ENCODE data around the gene CDKAL1. TPM values are rescaled to one million over a fixed set of nuclear protein-coding genes. Genes with fewer than 3 reads are reported as not detected.
"Not testable (repeated sequence)": the region's sequence is repeated elsewhere in the genome, so short reads cannot be mapped to it uniquely, and the experiment has no call there.

Gene CDKAL1
- total and polyA plus RNA-seq, 10 donors, result 4.8 to 26.9 (median 20.1) TPM

DNA sequence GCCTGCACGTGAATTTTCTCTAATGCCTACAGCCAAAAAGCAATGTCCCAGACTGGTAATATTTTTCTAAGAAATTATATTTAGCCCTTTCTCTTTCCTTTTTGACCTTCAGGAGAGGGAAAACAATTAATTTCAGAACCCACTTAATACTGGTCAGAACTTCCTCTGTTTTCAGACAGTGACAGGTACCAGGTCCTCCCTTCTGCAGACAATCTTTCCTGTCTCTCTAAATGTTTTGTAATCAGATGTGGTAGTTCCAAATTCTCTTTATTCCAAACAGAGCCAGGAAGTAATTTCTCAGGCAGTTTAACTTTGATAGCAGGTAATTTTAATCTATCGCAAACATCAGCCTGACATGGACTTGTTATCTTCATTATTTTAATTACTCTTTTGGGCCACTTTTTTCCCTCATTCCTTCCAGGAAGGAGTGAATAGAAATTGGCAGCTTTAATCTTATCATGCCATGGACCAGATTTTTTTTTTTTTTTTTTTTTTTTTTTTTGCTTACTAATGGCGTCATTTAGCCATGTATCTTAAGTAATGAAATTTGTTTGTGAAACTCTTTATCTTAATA, 710.7 kb downstream of the CDKAL1 start:
- TF ChIP-seq, protein P1, sequence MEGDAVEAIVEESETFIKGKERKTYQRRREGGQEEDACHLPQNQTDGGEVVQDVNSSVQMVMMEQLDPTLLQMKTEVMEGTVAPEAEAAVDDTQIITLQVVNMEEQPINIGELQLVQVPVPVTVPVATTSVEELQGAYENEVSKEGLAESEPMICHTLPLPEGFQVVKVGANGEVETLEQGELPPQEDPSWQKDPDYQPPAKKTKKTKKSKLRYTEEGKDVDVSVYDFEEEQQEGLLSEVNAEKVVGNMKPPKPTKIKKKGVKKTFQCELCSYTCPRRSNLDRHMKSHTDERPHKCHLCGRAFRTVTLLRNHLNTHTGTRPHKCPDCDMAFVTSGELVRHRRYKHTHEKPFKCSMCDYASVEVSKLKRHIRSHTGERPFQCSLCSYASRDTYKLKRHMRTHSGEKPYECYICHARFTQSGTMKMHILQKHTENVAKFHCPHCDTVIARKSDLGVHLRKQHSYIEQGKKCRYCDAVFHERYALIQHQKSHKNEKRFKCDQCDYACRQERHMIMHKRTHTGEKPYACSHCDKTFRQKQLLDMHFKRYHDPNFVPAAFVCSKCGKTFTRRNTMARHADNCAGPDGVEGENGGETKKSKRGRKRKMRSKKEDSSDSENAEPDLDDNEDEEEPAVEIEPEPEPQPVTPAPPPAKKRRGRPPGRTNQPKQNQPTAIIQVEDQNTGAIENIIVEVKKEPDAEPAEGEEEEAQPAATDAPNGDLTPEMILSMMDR (IDR thresholded peaks at IDR 0.05 in 8 of 11, conservative IDR thresholded peaks at IDR 0.05 in 3 of 11), result no peak
- TF ChIP-seq POLR2AphosphoS5 (IDR thresholded peaks at IDR 0.05) (no peak), POLR2A (IDR thresholded peaks at IDR 0.05) (no peak)
- Histone ChIP-seq H3K4me3 (no peak overlapping the region), H3K27ac (no peak overlapping the region), H3K9me3 (peaks cover 0 to 10% (median 3%) of the 10 kb centered on the region in 8 donors), H3K4me1 (no peaks in the 10 kb centered on the region), H3K27me3 (replicated peaks in 1 of 7) (no peaks in the 10 kb centered on the region), H3K36me3 (no peaks in the 10 kb centered on the region)
- intact Hi-C loops (cut with DNase I; ENCODE audit: low total_unique reads), result no loop called here
- WGBS, 5 donors, result 57 to 77% (median 68%) methylated on average over 3 of the region's 3 CpGs
- DNase-seq, result no peak

DNA sequence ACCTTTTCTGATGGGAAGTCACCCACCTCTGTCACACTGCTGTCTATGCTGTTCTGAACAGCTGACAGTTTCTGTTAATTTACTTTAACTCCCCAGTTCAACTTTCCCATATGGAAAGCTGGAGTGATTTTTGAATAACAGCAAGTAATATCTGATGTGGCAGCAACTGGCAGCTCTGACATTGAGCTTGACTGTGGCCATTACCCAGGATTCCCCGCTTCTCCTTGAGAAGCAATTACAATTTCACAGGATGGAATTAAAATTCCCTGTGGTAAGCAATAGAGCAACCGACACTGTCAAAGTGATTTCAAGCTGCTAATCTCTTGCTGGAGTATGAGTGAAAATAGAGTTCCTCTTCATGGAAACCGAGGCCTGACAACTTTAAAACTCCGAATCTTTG, 711.2 kb downstream of the CDKAL1 start:
- H3K36me3 ChIP-seq, result no peaks in the 10 kb centered on the region
- 85 to 96% (median 94%) methylated on average over 4 of the region's 4 CpGs for WGBS, 5 donors
- intact Hi-C loops (cut with DNase I; ENCODE audit: low total_unique reads), result no loop called here

DNA sequence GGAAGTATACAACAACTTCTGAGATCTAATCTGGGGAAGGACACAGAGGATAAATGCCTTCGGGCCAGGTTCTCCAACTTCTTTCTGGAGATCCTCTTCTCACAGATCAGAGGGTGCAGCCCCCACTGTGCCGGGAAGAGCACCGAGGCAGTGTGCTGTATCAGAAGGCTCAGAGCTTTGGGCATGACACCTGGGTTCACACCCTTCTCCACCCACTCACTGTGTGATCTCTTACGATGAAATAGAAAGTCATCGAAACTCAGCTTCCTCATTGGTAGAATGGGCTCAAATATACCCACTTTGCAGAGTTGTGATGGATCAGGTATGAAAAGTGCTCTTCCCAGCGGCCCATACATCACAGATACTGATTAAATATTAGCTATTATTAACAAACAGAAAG, 711.8 kb downstream of the CDKAL1 start:
- Histone ChIP-seq H3K4me1 (no peaks in the 10 kb centered on the region), H3K36me3 (no peaks in the 10 kb centered on the region), H3K27ac (no peak overlapping the region), H3K9me3 (peaks cover 0 to 12% (median 0%) of the 10 kb centered on the region in 8 donors), H3K27me3 (replicated peaks in 1 of 7) (no peaks in the 10 kb centered on the region), H3K4me3 (no peak overlapping the region)
- TF ChIP-seq, protein P1 (IDR thresholded peaks at IDR 0.05 in 8 of 11, conservative IDR thresholded peaks at IDR 0.05 in 3 of 11), result no peak
- TF ChIP-seq POLR2AphosphoS5 (IDR thresholded peaks at IDR 0.05) (no peak), POLR2A (IDR thresholded peaks at IDR 0.05) (no peak)
- 70 to 81% (median 77%) methylated on average over 6 of the region's 6 CpGs for WGBS, 5 donors
- intact Hi-C loops (cut with DNase I; ENCODE audit: low total_unique reads), result no loop called here
- DNase-seq, result no peak

More for the DNA sequence above, 711.2 kb downstream of the CDKAL1 start:
- H3K27me3 ChIP-seq (replicated peaks in 1 of 7), result no peaks in the 10 kb centered on the region
- no peak overlapping the region for H3K27ac ChIP-seq
- TF ChIP-seq, protein P1 (IDR thresholded peaks at IDR 0.05 in 8 of 11, conservative IDR thresholded peaks at IDR 0.05 in 3 of 11), result no peak
- no peak for TF ChIP-seq POLR2A (IDR thresholded peaks at IDR 0.05)
- TF ChIP-seq POLR2AphosphoS5 (IDR thresholded peaks at IDR 0.05), result no peak
- no peak overlapping the region for H3K4me3 ChIP-seq
- no peaks in the 10 kb centered on the region for H3K4me1 ChIP-seq
- peaks cover 0 to 10% (median 0%) of the 10 kb centered on the region in 8 donors for H3K9me3 ChIP-seq
- no peak for DNase-seq

DNA sequence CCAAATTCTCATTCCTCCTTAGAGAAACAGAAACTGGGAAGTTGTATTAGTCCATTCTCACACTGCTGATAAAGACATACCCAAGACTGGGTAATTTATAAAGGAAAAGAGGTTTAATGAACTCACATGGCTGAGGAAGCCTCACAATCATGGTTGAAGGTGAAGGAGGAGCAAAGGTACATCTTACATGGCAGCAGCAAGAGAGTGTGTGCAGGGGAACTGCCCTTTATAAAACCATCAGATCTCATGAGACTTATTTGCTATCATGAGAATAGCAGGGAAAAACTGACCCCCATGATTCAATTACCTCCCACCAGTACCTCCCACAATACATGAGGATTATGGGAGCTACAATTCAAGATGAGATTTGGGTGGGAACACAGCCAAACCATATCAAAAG, 720.2 kb downstream of the CDKAL1 start:
- DNase-seq; H3K27ac ChIP-seq; H3K4me3 ChIP-seq; H3K36me3 ChIP-seq; intact Hi-C loops (cut with DNase I; ENCODE audit: low total_unique reads); H3K27me3 ChIP-seq (replicated peaks in 1 of 7); H3K4me1 ChIP-seq: not testable (repeated sequence)
- peaks cover 0 to 19% (median 3%) of the 10 kb centered on the region in 8 donors for H3K9me3 ChIP-seq

DNA sequence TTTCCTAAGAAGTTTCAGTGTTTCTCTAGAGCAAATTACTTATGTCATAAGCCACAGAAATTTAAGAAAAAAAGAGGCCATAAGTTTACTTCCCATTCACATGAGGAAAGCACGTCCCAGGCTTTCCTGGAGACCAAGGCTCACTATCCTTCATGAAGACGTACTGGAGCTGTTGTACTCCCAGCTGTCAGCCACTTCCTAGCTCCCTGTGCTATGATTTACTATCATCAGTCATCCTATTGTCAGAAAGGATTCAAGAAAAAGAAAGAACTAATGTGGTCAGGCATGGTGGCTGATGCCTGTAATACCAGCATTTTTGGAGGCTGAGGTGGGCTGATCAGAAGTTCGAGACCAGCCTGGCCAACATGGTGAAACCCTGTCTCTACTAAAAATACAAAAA, 721.9 kb downstream of the CDKAL1 start:
- no peak for TF ChIP-seq POLR2AphosphoS5 (IDR thresholded peaks at IDR 0.05)
- TF ChIP-seq, protein P1 (IDR thresholded peaks at IDR 0.05 in 8 of 11, conservative IDR thresholded peaks at IDR 0.05 in 3 of 11), result no peak
- no peak for TF ChIP-seq POLR2A (IDR thresholded peaks at IDR 0.05)

More for the DNA sequence above, 721.9 kb downstream of the CDKAL1 start:
- Histone ChIP-seq H3K4me1 (no peaks in the 10 kb centered on the region), H3K4me3 (no peak overlapping the region), H3K9me3 (peaks cover 0 to 9% (median 3%) of the 10 kb centered on the region in 8 donors), H3K36me3 (no peaks in the 10 kb centered on the region), H3K27ac (no peak overlapping the region), H3K27me3 (replicated peaks in 1 of 7) (no peaks in the 10 kb centered on the region)
- intact Hi-C loops (cut with DNase I; ENCODE audit: low total_unique reads), result no loop called here
- WGBS, 5 donors, result 68 to 76% (median 74%) methylated on average over 3 of the region's 3 CpGs
- no peak for DNase-seq

All from spleen (tissue), 11 donors.